Body of pancreas (tissue), 4 donors: ENCODE measurements around the gene CCDC90B. TPM values are rescaled to one million over a fixed set of nuclear protein-coding genes. Genes with fewer than 3 reads are reported as not detected.

Experiments
- ATAC-seq: fragments of 150-250 bp; one replicate; pipeline ENCODE4 v1.9.1; 2016
- DNase-seq, 4 donors: peaks; one replicate each; pipeline ENCODE4 v3.0.0-alpha.2; 2019
- H3K27ac ChIP-seq, 4 donors: fragments of 200-600 bp; sonication (generic); 1 replicate in 3 of 4; 2 replicates in 1 of 4; pipeline versions ENCODE4 v1.5.1 to v1.6.1; 2016 to 2019; ENCODE audit warnings: mild to moderate bottlenecking in 1 of 4, mixed read lengths in 1 of 4, moderate library complexity in 1 of 4
- H3K27me3 ChIP-seq, 2 donors: fragments of 200-600 bp; sonication (generic); one replicate each; pipeline ENCODE4 v1.6.0; 2016; ENCODE audit warnings: mild to moderate bottlenecking in 1 of 2
- H3K36me3 ChIP-seq, 2 donors: fragments of 200-600 bp; sonication (generic); replicated peaks in 1 of 2; 2 replicates each; pipeline ENCODE4 v1.5.1; 2016; ENCODE audit warnings: low read depth in 2 of 2; ENCODE audit not compliant: insufficient read depth in 1 of 2
- H3K4me1 ChIP-seq: fragments of 200-600 bp; sonication (generic); one replicate; pipeline ENCODE4 v1.6.0; 2016
- H3K4me3 ChIP-seq, 2 donors: fragments of 200-600 bp; sonication (generic); 1 replicate in 1 of 2; 2 replicates in 1 of 2; pipeline ENCODE4 v1.5.1; 2016 to 2019
- H3K9me3 ChIP-seq, 3 donors: fragments of 200-600 bp; sonication (generic); 1 replicate in 2 of 3; 2 replicates in 1 of 3; pipeline ENCODE4 v1.5.1; 2016
- POLR2A ChIP-seq, 3 donors: fragments of 450-650 bp; IDR thresholded peaks; one replicate each; pipeline ENCODE4 v1.6.1; 2016; ENCODE audit warnings: antibody characterized with exemption in 3 of 3, mild to moderate bottlenecking in 2 of 3
- WGBS, 2 donors: methylation state at CpG; one replicate each; pipeline ENCODE4 v1.1.5; 2017; 5-methylcytosine and 5-hydroxymethylcytosine counted together
- intact Hi-C: fragments of 100-400 bp; cut with DNase I; formaldehyde crosslinking; loops from one replicate; pipeline ENCODE4 v1.15.1; 2023
- total RNA-seq, 2 donors: library from RNA; depleted of rRNA; stranded (reverse); fragments of >200 nt; gene quantifications; one replicate each; pipeline ENCODE4 v1.1.0, GENCODE V29; 2016
- TF ChIP-seq, protein P1 (sequence below), 7 experiments: fragments of 450-650 bp in 4 of 7; fragments of 200-600 bp in 3 of 7; sonication (generic) in 3 of 7; IDR thresholded peaks; one replicate each; pipeline ENCODE4 v1.5.1; 2016 to 2019; ENCODE audit warnings: antibody characterized with exemption in 7 of 7

Gene CCDC90B
- total RNA-seq, 2 donors from 2014 or later: 7.3 to 43.6 TPM

- ATAC-seq (no peak), DNase-seq (no peak)
- intact Hi-C loops: no loop called here
- H3K9me3 ChIP-seq: no peaks in the 10 kb centered on the region
- no peak for TF ChIP-seq POLR2A (IDR thresholded peaks at IDR 0.05)
- TF ChIP-seq, protein P1, sequence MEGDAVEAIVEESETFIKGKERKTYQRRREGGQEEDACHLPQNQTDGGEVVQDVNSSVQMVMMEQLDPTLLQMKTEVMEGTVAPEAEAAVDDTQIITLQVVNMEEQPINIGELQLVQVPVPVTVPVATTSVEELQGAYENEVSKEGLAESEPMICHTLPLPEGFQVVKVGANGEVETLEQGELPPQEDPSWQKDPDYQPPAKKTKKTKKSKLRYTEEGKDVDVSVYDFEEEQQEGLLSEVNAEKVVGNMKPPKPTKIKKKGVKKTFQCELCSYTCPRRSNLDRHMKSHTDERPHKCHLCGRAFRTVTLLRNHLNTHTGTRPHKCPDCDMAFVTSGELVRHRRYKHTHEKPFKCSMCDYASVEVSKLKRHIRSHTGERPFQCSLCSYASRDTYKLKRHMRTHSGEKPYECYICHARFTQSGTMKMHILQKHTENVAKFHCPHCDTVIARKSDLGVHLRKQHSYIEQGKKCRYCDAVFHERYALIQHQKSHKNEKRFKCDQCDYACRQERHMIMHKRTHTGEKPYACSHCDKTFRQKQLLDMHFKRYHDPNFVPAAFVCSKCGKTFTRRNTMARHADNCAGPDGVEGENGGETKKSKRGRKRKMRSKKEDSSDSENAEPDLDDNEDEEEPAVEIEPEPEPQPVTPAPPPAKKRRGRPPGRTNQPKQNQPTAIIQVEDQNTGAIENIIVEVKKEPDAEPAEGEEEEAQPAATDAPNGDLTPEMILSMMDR (IDR thresholded peaks at IDR 0.05): no peak
- 83 to 90% methylated on average over 2 of the region's 2 CpGs for WGBS, 2 donors
- H3K4me3 ChIP-seq: no peak overlapping the region
- peaks cover 0 to 4% of the 10 kb centered on the region in 2 donors for H3K36me3 ChIP-seq
- H3K27ac ChIP-seq: no peak overlapping the region
- no peaks in the 10 kb centered on the region for H3K27me3 ChIP-seq
- H3K4me1 ChIP-seq: peaks cover 15% of the 10 kb centered on the region
Observed at GRCh38 chr11:83252941-83253340, 33.2 kb downstream of the CCDC90B start.

DNA sequence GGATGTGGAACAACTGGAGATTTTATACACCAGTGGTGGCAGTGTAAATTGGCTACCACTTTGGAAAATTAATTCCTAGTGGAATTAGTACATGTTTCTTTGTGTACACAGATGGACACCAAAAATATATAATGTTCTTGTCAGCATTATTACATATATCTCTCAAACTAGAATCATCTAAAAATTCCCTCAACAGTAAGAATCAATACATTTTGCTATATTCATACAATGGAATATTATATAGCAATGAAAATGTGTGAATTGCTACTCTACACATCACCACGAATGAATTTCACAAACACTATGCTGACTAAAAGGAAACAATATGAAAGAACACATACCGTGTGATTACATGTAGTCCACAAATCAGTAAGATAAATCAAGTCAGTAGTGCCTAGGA lies 33.9 kb downstream of the CCDC90B start:
- Histone ChIP-seq H3K27ac (no peak overlapping the region), H3K4me3 (no peak overlapping the region), H3K36me3 (no peaks in the 10 kb centered on the region), H3K9me3 (no peaks in the 10 kb centered on the region), H3K4me1 (peaks cover 10% of the 10 kb centered on the region), H3K27me3 (no peaks in the 10 kb centered on the region)
- ATAC-seq: no peak
- no peak for DNase-seq
- intact Hi-C loops: no loop called here
- TF ChIP-seq, protein P1 (IDR thresholded peaks at IDR 0.05): no peak
- no peak for TF ChIP-seq POLR2A (IDR thresholded peaks at IDR 0.05)
- WGBS, 2 donors: 92 to 98% methylated on average over 2 of the region's 2 CpGs

- no peaks in the 10 kb centered on the region for H3K27me3 ChIP-seq
- H3K4me3 ChIP-seq: no peak overlapping the region
- 4 to 5% methylated on average over 4 of the region's 4 CpGs for WGBS, 2 donors
- no peaks in the 10 kb centered on the region for H3K9me3 ChIP-seq
- no peak overlapping the region for H3K27ac ChIP-seq
- intact Hi-C loops: no loop called here
- DNase-seq: peak in 1 of 4 donors; percentile 24
- peak; percentile 77 for ATAC-seq
- no peaks in the 10 kb centered on the region for H3K4me1 ChIP-seq
- TF ChIP-seq, protein P1 (IDR thresholded peaks at IDR 0.05): peak; percentile 23 to 64 (median 58)
- no peak for TF ChIP-seq POLR2A (IDR thresholded peaks at IDR 0.05)
- H3K36me3 ChIP-seq: no peaks in the 10 kb centered on the region
Observed at GRCh38 chr11:83249972-83250593, 36.1 kb downstream of the CCDC90B start.

GRCh38 chr11:83249445-83249844 lies 36.7 kb downstream of the CCDC90B start:
- Histone ChIP-seq H3K27ac (no peak overlapping the region), H3K4me1 (no peaks in the 10 kb centered on the region), H3K4me3 (no peak overlapping the region), H3K9me3 (no peaks in the 10 kb centered on the region), H3K27me3 (no peaks in the 10 kb centered on the region), H3K36me3 (no peaks in the 10 kb centered on the region)
- intact Hi-C loops: no loop called here
- 100% methylated on average over 1 of the region's 1 CpG for WGBS, 2 donors
- ATAC-seq: no peak
- no peak for DNase-seq
- TF ChIP-seq, protein P1 (IDR thresholded peaks at IDR 0.05): no peak
- no peak for TF ChIP-seq POLR2A (IDR thresholded peaks at IDR 0.05)
